ENCODE measurements around the gene PLA2G1B.

The PLA2G1B gene

DNA sequence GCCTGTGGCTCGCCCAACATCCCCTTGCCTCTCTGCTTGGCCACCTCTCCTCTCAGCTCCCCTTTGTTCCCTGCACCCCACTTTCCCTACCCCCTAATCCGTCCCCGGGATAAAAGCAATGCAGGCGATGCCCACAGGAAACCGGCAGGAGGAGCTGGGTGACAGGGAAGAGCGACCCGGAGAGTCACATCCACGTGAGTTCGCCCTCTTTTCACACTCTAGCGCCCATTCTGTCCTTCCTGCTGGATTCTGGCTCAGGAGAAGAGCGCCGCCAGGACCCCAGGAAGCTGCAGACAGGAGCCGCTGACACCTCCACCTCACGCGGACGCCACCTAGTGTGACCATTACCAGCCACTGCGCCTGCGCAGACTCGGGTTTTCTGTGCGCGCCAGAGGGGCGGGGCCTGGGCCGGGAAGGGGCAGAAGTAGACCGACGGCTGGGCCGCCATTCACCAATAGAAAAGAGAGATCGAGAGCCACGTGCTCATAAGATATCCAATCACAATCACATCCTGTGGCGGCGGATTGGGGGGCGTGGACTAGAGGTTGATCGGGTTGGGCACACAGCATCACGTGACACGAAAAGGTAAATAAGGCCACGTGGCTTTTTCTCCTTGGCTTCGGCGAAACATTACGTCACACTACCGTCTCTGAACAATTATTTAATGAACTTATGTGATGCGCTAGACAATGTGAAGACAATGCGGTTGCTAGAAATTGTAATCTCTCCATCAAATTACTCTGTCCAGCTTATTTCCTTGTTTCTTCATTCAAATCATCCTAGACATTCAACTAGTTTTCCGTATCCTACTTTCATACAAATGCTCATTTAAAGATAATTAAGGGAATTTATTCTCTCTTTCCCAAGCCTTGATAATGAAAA lies 10.1 kb downstream of the PLA2G1B start:
- POLR2A ChIA-PET = interaction anchor here (0.7 to 1.5 kb wide), 3 partner anchors 26 to 1133 kb away, joined by 3 to 12 read pairs (median 6); partner anchors contain the start of genes RNU4-2 and RPLP0
- TF ChIP-seq, protein P1, sequence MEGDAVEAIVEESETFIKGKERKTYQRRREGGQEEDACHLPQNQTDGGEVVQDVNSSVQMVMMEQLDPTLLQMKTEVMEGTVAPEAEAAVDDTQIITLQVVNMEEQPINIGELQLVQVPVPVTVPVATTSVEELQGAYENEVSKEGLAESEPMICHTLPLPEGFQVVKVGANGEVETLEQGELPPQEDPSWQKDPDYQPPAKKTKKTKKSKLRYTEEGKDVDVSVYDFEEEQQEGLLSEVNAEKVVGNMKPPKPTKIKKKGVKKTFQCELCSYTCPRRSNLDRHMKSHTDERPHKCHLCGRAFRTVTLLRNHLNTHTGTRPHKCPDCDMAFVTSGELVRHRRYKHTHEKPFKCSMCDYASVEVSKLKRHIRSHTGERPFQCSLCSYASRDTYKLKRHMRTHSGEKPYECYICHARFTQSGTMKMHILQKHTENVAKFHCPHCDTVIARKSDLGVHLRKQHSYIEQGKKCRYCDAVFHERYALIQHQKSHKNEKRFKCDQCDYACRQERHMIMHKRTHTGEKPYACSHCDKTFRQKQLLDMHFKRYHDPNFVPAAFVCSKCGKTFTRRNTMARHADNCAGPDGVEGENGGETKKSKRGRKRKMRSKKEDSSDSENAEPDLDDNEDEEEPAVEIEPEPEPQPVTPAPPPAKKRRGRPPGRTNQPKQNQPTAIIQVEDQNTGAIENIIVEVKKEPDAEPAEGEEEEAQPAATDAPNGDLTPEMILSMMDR (IDR thresholded peaks at IDR 0.05; ENCODE audit: control extremely low read depth, extremely low read depth, low read depth, missing control alignments) = peak; percentile 59
- CTCF ChIA-PET = interaction anchor here (0.6 to 6.0 kb wide), 9 partner anchors 10 to 626 kb away, joined by 3 to 69 read pairs (median 3); partner anchors contain the start of genes PLA2G1B, RNU4-1 and SIRT4
- DNase-seq (ENCODE audit: extremely low spot score) = peak; percentile 99

GRCh38 chr12:120316798-120317223 lies 10.8 kb downstream of the PLA2G1B start:
- ChIA-PET POLR2A (interaction anchor here (0.7 to 1.5 kb wide), 3 partner anchors 25 to 1133 kb away, joined by 3 to 12 read pairs (median 6); partner anchors contain the start of genes RNU4-2 and RPLP0), CTCF (interaction anchor here (0.8 to 6.0 kb wide), 7 partner anchors 11 to 267 kb away, joined by 3 to 69 read pairs (median 3); partner anchors contain the start of genes PLA2G1B, RNU4-1 and SIRT4)
- TF ChIP-seq, protein P1 (IDR thresholded peaks at IDR 0.05; ENCODE audit: control extremely low read depth, extremely low read depth, low read depth, missing control alignments) = no peak
- no peak for DNase-seq (ENCODE audit: extremely low spot score)

- TF ChIP-seq, protein P1 (IDR thresholded peaks at IDR 0.05; ENCODE audit: control extremely low read depth, extremely low read depth, low read depth, missing control alignments) = no peak
- no peak for DNase-seq (ENCODE audit: extremely low spot score)
- POLR2A ChIA-PET = interaction anchor here (2.7 kb wide), 1 partner anchor 23 kb away, joined by 8 read pairs; the partner anchor contains the start of gene RNU4-2
- CTCF ChIA-PET = interaction anchor here (0.8 to 6.0 kb wide), 4 partner anchors 10 to 86 kb away, joined by 3 to 69 read pairs (median 4); partner anchors contain the start of gene SIRT4
These were observed 13.4 kb downstream of the PLA2G1B start for GRCh38 chr12:120314220-120314619.

DNA sequence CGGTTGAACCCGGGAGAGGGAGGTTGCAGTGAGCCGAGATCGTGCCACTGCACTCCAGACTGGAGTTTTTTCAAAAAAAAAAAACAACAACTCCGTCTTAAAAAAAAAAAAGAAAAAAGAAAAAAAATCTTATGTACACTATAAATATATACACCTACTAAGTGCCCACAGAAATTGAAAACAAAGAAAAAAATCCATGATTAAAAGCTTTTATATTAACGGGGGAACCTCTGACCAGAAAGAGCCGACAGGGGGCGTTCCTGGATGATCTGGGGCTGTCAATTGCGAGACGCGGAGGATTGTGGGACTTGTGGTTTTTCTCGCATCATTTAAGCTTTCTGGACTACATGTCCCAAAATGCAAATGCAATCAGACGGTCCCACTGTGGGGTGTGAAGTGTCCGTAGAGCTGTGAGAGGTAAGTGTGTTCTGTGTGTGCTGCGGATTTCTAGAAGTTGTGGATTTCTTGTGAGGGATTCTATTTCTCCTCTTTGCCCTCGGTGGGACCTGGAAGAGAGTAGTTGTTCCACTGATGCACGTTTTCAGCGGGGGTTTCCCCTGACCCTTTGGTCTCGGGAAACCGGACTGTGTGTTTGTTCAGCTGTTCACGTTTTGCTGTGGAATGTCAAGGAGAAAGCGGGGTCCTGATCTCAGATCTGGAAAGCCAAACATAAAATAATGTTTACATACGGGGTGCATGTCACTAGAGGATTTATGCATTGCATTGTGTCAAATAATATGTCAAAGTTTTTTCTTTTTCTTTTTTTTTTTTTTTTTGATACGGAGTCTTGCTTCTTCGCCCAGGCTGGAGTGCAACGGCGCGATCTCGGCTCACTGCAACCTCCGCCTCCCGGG lies 25.4 kb downstream of the PLA2G1B start, which contains the start of gene SIRT4:
Gene SIRT4 (plus strand): TSS at position 360 of the 854 bp plus-strand sequence. CDS start 1,241 bp downstream, outside the sequence.
- CTCF ChIA-PET = interaction anchor here (0.7 to 6.8 kb wide), 25 partner anchors 10 to 347 kb away, joined by 3 to 69 read pairs (median 4); partner anchors contain the start of genes PLA2G1B, PXN, RNU4-1 and RNU4-2
- TF ChIP-seq, protein P1 (IDR thresholded peaks at IDR 0.05; ENCODE audit: control extremely low read depth, extremely low read depth, low read depth, missing control alignments) = peak; percentile 72
- POLR2A ChIA-PET = interaction anchor here (0.5 to 2.9 kb wide), 3 partner anchors 10 to 101 kb away, joined by 3 to 81 read pairs (median 7); partner anchors contain the start of genes RNU4-1, RNU4-2 and RPLP0
- peak; percentile 93 for DNase-seq (ENCODE audit: extremely low spot score)

DNA sequence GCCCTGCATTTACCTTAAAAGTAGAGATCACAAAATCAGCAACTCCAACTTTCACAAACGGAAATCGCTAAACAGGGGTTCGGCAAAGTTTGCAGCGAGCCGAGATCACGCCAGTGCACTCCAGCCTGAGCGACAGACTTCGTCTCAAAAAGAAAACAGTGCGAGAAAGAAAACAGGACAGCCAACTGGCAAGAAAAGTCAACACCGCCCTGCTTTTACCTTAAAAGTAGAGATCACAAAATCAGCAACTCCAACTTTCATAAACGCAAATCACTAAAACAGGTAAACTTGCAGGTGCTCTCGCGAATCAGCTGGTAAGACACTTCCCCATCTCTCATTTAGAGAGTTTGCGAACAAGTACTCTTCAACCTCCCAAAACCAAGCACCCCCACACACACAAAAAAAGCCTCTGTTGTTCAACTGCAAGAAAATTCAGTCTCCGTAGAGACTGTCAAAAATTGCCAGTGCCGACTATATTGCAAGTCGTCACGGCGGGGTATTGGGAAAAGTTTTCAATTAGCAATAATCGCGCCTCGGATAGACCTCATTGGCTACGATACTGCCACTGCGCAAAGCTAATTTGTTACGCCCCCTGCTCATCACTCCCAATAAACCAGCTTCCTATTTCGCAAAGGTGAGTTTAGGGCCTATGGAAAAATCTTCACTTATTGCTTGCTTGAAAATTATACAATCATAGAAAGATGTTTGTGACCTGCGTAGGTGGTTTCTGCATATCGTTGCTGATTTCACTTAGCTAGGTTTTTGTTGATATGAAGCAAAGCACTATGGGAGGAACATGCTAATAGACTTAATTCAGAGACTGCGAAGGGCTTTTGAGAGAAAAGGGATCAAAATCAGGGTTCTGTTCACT lies 34.7 kb downstream of the PLA2G1B start, which contains the start of gene RNU4-1:
Gene RNU4-1 (minus strand): TSS at position 577 of the 871 bp plus-strand sequence.
- TF ChIP-seq, protein P1 (IDR thresholded peaks at IDR 0.05; ENCODE audit: control extremely low read depth, extremely low read depth, low read depth, missing control alignments) = no peak
- peak; percentile 56 for DNase-seq (ENCODE audit: extremely low spot score)
- CTCF ChIA-PET = interaction anchor here (1.0 to 4.8 kb wide), 6 partner anchors 7 to 92 kb away, joined by 4 to 53 read pairs (median 6); partner anchors contain the start of genes PXN, RPLP0 and SIRT4
- POLR2A ChIA-PET = interaction anchor here (0.6 to 4.9 kb wide), 24 partner anchors 10 to 1733 kb away, joined by 3 to 101 read pairs (median 8); partner anchors contain the start of genes PXN, RPLP0 and SIRT4
